HCEC 1CT (cell line): ENCODE measurements around the gene MTOR.
"Not testable (repeated sequence)": the region's sequence is repeated elsewhere in the genome, so short reads cannot be mapped to it uniquely, and the experiment has no call there.

Experiments used
- DNase-seq: peaks from one replicate; pipeline ENCODE4 v3.0.0-alpha.2; 2017

The MTOR gene

DNA sequence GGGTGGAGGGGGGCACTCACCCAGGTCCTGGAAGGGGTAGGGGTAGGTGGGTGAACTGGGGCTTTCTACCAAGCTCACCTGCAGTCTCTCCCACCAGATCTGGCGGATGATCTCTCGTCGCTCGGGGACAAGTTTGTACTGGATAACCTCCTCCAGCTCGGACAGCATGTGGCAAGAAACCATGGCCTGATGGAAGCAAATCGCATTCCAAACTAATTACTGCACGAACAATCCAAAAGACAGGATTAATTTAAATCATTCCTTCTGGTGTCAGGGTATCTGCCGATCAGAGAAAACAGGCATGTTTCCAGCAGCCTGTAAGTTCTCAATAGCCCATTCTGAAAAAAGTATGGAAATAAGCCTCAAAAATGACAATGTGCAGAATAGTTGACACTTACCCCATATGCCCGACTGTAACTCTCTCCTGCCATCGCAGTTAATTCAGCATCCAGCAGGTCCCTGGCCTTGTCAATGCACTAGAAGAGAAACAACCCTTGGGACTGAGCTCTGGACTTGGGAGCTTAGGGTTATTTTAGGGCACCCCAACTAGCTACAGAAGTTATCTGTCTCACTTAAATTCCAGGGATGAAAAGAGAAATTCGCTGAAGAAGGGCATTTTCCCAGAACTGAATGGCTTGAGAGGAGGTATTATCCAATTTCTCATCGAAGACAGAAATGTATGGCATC, 117.6 kb downstream of the MTOR start:
- no peak for DNase-seq

- DNase-seq, result no peak
These were observed 118.4 kb downstream of the MTOR start for GRCh38 chr1:11143907-11144306.

DNA sequence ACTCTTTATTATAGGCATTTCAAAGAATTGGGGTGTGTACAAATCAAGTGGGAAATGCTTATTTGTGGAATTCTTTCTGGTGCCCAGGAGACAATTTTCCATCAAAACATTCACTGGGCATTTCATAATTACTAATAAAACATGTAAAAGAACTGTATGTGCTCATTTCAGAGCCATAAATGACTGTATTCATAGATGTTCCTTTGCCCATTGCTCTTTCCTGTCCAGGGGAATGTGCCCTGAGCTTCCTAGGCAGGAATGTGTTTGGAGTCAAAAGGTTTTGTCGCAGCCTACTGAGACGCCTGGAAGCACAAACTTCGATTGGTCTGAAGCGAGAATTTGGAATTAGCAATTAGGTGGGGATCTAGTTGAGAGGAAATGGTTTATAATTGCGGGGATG, 119.0 kb downstream of the MTOR start:
- no peak for DNase-seq

GRCh38 chr1:11142618-11143391, 119.5 kb downstream of the MTOR start:
- no peak for DNase-seq

DNA sequence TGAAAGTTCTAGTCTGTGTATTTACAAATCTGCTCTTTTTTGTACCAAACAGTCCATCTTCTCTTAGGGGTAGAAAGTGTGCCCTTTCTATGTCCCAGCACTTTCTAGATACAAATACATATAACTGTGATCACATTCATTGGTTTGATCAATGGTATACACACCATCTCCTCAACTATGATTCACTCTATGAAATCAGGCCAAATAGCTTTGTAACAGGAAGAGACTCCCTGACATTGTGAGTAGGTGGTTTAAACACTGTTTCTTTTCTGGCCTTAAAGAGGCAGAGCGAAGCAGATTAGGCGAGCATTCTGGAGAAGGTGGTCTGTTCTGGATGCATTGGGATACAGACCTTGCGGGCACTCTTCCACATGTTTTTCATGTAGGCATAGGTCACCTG, 123.4 kb downstream of the MTOR start:
- DNase-seq, result peak; percentile 64

GRCh38 chr1:11138029-11138428, 124.3 kb downstream of the MTOR start:
- DNase-seq, result no peak

DNA sequence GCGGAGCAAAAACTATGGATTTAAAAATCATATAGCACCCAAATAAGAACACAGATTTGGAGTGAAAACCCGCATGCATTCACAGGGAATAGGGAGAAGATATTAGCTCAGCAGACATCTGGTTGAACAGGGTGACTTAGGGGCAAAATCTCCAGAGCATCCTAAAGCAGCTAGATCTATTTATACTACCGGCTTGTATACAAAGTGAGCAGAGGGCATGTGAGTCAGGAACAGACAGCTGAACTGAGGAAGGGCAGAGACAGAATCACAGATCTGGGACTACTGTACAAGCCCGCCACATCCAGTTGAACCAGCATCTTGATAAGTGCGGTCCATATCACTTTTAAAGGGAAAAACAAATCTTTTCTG, 127.5 kb downstream of the MTOR start:
- DNase-seq, result peak; percentile 72

GRCh38 chr1:11134251-11134897, 128.0 kb downstream of the MTOR start:
- DNase-seq, result peak; percentile 52

DNA sequence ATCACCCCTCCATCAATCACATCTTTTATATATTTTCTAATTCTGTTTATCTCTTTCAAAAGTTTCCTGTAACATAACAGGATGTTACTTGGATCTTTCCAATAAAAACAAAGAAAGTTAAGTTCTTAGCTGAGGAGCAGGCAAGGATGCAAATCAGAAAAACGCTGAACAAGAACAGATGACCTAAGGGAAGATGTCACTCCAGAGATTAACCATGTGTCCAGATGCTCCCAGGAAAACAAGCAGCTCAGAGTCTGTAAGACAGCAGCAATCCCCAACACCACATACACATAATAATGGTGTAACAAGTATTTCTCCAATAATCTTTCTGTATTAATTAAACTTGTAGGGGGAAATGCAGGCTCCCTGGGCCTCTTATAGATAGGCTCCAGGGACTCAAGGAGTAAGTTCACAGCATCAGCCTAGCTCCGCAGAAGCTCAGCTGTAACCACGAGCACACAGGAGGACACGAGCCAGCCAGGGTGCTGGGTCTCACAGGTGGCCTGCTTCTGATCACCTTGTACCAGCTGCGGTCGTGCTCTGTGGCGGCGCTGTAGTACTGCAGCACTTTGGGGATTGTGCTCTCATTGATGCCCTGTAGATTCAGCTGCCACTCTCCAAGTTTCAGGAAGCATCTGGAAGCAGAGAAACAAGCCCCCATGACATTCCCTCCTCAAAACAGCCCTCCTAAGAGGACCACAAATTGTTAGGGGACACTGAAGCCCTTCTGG, 129.6 kb downstream of the MTOR start:
- no peak for DNase-seq

- DNase-seq, result no peak
These were observed 130.5 kb downstream of the MTOR start for GRCh38 chr1:11131816-11132215.

DNA sequence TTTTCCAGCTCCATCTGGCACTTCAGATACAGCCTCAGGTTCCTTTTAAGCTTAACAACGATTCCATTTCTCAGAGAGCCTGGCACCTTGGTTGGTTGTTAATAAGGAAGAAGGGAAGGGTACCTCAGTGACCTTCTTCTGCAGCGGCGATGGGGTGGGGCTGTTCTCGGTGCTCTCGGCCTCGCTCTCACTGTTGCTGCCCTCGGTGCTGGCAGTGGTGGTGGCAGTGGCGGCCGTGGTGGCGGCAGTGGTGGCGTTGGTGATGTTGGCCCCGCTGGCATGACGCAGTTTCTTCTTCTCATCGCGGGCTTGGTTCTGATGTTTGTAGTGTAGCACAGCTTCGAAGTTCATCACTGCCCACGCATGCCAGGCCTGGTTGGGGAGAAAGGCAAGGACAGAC, 131.9 kb downstream of the MTOR start:
- DNase-seq, result no peak

- DNase-seq, result no peak
These were observed 132.5 kb downstream of the MTOR start for GRCh38 chr1:11129649-11130390.

DNA sequence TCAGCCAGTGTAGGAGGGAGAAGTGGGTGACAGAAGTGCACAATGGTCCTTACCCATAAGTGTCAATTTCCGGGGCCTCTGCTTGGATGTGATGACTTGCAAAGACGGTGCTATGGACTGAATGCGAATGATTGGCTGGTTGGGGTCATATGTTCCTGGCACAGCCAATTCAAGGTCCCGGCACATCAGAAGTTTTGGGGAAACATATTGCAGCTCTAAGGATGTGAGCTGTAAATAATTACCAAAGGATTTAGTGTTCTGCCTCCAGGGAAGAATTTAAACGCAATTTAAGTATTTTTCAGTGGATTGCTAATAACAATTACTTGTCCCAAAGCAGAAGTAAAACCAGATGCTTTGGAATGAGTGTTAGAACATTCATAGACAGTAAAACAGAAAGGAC, 135.8 kb downstream of the MTOR start:
- DNase-seq, result no peak

GRCh38 chr1:11125931-11126330, 136.4 kb downstream of the MTOR start:
- no peak for DNase-seq

GRCh38 chr1:11124965-11125364, 137.4 kb downstream of the MTOR start:
- DNase-seq, result no peak

DNA sequence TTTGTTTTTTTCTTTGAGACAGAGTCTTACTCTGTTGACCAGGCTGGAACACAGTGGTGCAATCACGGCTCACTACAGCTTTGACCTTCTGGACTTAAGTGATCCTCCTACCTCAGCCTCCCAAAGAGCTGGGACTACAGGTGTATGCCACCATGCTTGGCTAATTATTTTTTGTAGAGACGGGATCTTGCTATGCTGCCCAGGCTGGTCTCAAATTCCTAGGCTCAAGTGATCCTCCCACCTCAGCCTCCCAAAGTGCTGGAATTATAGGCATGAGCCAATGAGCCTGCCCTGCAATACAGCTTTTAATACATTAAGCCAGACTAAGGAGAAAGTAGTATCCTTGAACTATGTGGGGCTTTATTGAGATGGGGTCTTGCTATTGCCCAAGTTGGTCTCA, 146.0 kb downstream of the MTOR start:
- no peak for DNase-seq

DNA sequence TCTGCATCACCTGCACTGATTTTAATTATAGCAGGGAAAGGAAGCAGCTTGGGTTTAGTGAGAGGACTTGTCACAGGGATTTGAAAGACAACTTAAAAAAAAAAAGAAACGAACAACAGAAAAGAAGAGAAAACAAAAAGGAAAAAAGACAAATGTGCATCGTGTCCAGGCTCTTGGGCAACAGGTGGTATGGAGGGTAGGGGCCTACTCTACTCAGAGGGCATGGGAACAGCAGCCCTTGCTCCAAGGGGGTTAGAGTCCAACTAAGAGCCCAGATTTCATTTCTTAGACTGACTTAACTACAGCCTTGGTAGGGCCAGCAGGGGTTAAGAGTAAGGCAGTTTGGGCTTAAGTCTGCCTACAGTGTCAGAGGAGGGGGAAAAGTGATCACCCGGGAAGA, 147.4 kb downstream of the MTOR start:
- no peak for DNase-seq

DNA sequence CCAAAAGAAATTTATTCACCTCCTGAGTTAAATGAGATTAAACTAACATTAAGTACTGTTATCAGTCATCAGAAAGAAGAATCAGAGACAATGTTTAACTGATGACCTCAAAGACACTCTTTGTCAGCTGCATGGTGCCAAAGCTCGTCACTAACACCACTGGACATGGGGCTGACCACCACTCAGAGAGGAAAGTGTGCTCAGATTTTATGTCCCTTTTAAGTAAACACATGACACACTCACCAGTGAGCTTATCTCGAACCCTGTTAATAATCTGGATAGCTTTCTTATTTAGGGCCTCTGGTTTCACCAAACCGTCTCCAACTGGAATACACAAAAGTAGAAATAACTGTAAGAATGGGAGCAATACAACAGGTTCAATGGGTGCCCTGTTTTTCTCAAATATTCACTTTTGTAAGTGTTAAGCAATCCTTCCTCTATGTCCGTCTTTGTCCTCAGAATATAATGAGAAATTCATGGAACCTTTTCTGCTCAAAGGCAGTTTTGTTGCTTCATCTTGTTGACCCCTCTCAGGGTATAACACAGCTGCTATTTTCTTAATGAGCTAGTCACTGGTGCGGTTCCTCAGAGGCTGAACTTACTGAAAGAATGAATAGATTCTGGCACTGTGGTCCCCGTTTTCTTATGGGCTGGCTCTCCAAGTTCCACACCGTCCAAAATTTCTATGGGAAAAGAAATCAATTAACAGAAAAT, 153.1 kb downstream of the MTOR start:
- no peak for DNase-seq

- no peak for DNase-seq
These were observed 154.8 kb downstream of the MTOR start for GRCh38 chr1:11107599-11107998.

DNA sequence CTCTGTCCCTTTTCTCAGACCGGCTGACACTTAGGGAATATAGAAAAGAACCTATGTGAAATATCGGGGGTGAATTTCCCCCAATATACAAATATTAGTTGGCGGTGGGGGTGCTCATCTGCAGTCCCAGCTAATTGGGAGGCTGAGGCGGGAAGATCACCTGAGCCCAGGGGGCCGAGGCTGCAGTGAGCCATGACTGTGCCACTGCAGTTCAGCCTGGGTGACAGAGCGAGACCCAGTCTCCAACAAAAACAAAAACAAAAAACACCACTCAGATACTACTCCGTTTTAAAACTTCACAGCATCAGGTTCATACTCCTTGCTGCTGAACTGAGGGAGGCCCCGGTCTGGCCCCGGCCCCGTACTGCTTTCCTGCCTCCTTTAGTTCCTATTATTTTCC, 156.8 kb downstream of the MTOR start:
- no peak for DNase-seq

- DNase-seq, result no peak
These were observed 161.0 kb downstream of the MTOR start for GRCh38 chr1:11101347-11101746.

DNA sequence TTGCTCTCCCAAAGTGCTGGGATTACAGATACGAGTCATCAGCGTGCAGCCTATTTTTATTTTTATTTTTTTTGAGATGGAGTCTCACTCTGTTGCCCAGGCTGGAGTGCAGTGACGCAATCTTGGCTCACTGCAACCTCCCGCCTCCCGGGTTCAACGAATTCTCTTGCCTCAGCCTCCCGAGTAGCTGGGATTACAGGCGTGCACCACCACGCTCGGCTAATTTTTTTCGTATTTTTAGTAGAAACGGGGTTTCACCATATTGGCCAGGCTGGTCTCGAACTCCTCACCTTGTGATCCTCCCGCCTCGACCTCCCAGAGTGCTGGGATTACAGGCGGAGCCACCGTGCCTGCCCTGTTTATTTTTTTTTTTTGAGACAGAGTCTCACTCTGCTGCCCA, 161.5 kb downstream of the MTOR start:
- DNase-seq, result not testable (repeated sequence)
